Brain microvascular endothelial cell (primary cell): ENCODE results near the gene CHST12.

Source experiments
- DNase-seq: peaks from one replicate; pipeline ENCODE4 v3.0.0-alpha.2; 2020
- H3K27ac ChIP-seq: fragments of 250-450 bp; sonication (Bioruptor Pico); 2 replicates; pipeline ENCODE4 v1.5.1; 2020; ENCODE audit warnings: mild to moderate bottlenecking, moderate library complexity
- H3K27me3 ChIP-seq: fragments of 250-450 bp; sonication (Bioruptor Pico); replicated peaks from 2 replicates; pipeline ENCODE4 v1.5.1; 2020; ENCODE audit warnings: mild to moderate bottlenecking
- H3K36me3 ChIP-seq: fragments of 250-450 bp; sonication (Bioruptor Pico); replicated peaks from 2 replicates; pipeline ENCODE4 v1.5.1; 2020; ENCODE audit warnings: mild to moderate bottlenecking
- H3K4me3 ChIP-seq: 2 replicates; pipeline ENCODE4 v1.5.1; 2011; ENCODE audit warnings: low read depth, mild to moderate bottlenecking, control low read depth, low read length, moderate library complexity
- in situ Hi-C: cut with HindIII; loops from 2 replicates; pipeline ENCODE4 v1.10.0; 2017; ENCODE audit warnings: low sequenced_read_pairs, low pct_ligation_motif_present
- TF ChIP-seq, protein P1 (sequence below): IDR thresholded peaks from 2 replicates; pipeline ENCODE4 v1.5.1; 2011; ENCODE audit warnings: low read depth, mild to moderate bottlenecking, moderate library complexity, low read length, control low read depth, inconsistent platforms; ENCODE audit errors: missing control alignments

The CHST12 gene

DNA sequence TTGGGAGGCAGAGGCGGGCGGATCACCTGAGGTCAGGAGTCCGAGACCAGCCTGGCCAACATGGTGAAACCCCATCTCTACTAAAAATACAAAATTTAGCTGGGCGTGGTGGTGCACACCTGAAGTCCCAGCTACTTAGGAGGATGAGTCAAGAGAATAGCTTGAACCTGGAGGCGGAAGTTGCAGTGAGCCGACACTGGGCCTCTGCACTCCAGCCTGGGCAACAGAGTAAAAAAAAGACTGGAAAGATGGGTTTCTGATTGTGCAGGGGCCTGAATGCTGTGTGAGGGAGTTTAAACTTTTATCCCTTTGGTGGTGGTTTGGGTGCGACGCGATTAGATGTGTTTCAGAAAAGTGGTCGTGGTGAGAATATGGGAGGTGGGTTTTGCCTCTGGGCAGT lies 1.8 kb downstream of the CHST12 start:
- H3K36me3 ChIP-seq, result no peaks in the 10 kb centered on the region
- no peak for DNase-seq
- no peaks in the 10 kb centered on the region for H3K27me3 ChIP-seq
- in situ Hi-C loops, result no loop called here
- H3K4me3 ChIP-seq, result no peak overlapping the region
- no peak overlapping the region for H3K27ac ChIP-seq
- TF ChIP-seq, protein P1, sequence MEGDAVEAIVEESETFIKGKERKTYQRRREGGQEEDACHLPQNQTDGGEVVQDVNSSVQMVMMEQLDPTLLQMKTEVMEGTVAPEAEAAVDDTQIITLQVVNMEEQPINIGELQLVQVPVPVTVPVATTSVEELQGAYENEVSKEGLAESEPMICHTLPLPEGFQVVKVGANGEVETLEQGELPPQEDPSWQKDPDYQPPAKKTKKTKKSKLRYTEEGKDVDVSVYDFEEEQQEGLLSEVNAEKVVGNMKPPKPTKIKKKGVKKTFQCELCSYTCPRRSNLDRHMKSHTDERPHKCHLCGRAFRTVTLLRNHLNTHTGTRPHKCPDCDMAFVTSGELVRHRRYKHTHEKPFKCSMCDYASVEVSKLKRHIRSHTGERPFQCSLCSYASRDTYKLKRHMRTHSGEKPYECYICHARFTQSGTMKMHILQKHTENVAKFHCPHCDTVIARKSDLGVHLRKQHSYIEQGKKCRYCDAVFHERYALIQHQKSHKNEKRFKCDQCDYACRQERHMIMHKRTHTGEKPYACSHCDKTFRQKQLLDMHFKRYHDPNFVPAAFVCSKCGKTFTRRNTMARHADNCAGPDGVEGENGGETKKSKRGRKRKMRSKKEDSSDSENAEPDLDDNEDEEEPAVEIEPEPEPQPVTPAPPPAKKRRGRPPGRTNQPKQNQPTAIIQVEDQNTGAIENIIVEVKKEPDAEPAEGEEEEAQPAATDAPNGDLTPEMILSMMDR, result no peak

DNA sequence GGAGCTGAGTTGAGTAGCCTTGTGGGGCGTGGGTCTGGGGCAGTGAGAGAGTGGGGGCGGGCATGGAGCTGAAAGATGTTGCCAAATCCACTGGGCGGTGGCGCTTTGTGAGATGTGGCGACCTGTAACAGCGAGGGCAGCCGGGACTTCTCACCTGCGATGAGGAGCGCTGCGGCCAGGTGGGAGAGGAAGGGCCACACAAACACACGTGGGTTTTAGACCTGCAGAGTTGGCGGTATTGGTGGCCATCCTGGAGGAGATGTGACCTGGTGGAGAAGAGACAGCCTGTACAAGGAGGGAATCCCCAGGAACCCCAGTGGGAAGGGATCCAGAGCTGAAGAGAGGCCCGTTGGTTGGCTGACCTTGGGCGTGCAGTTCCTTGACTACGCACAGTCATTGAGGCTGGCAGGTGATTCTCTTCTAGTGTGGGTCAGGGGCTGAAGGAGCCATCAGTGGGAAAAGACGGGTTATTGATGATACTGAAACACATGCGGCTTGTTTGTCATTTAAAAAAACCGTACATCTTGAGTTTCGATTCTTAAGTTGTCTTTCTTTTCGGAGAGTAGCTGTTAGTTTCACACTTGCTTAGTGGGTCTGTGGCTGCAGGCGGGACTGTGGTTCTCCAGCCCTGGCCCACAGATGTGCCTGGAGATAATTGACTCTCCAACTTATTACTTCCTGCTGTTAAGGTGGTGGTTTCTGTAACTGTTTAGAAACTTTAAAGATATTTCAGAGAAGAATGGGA lies 2.4 kb downstream of the CHST12 start:
- in situ Hi-C loops, result no loop called here
- DNase-seq, result no peak
- Histone ChIP-seq H3K36me3 (no peaks in the 10 kb centered on the region), H3K27ac (no peak overlapping the region), H3K4me3 (no peak overlapping the region), H3K27me3 (no peaks in the 10 kb centered on the region)
- TF ChIP-seq, protein P1, result no peak

DNA sequence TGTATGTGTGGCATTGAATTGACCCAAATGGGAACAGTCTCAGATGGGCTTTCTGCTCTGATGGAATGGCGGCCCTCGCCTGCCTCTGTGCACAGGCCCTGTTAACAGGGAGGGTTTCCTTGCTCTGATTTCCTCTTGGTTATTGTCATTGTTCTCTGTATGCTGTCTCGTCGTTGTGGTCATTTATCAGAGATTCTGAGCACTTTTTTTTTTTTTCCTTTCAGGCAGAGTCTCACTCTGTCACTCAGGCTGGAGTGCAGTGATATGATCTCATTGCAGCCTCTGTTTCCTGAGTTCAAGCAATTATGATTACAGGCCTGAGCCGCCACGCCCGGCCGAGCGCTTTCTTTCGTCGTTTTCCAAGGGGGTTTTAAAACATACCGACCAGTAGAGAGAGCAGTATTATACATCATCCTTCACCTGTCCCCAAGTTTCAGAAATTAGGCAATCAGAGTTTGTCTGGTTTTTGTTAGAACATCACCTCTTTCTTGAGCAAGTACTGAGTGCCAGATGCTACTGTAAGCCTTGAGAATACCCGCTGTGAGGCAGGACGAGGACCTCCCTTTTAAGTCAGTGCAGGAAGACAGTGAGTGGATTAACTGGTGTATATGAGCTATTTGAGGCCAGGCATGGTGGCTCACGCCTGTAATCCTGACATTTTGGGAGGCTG lies 6.5 kb downstream of the CHST12 start:
- TF ChIP-seq, protein P1, result no peak
- Histone ChIP-seq H3K36me3 (no peaks in the 10 kb centered on the region), H3K4me3 (no peak overlapping the region), H3K27ac (no peak overlapping the region), H3K27me3 (no peaks in the 10 kb centered on the region)
- no peak for DNase-seq
- in situ Hi-C loops, result no loop called here

DNA sequence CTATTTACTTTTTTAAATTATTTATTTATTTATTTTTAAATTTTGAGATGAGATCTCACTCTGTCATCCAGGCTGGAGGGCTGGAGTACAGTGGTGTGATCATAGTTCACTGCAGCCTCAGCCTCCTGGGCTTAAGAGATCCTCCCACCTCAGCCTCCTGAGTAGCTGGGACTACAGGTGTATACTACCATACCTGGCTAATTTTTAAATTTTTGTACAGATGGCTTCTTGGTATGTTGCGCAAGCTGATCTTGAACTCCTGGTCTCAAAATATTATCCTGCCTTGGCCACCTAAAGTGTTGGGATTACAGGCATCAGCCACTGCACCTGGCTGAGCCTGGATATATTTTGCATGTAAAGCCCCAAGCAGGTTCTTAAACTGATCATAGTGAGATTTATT lies 7.6 kb downstream of the CHST12 start:
- in situ Hi-C loops, result no loop called here
- no peak for DNase-seq
- H3K27ac ChIP-seq, result no peak overlapping the region
- H3K27me3 ChIP-seq, result no peaks in the 10 kb centered on the region
- H3K36me3 ChIP-seq, result no peaks in the 10 kb centered on the region
- TF ChIP-seq, protein P1, result no peak
- H3K4me3 ChIP-seq, result no peak overlapping the region

DNA sequence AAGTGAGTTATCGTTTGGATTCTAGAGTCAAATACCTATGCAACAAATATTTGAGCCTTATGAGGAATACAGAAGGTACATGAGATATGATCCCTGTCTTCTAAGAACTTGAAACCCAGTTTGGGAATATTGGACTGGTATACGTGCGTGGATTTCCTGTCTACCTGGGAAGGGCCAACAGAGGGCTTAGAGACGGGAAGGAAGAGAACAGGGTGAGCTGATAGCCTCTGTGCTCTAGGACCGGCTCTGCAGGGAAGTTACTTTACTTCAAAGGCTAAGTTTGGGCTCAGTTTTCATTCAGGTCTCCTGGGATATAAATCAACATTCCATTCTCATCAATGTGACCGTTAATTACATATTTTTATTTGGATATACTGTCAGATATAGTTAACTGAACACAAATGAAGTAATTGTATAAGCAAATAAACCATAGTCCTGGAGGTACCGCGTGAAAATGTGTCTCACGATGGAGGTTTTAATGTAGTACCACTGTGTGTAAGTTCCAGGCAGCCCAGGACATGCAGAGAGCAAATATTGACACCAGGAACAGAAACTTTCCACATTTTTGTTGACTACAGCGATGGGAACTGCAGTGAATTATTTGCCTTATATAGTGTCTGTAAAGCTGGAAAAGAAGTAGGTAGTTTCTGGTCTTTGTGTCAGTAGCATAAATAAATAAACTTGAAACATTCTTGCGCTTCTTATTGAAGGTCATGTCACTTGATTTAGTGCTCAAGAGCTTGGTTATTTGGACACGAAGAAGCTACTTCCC lies 8.6 kb downstream of the CHST12 start:
- Histone ChIP-seq H3K27me3 (no peaks in the 10 kb centered on the region), H3K4me3 (no peak overlapping the region), H3K36me3 (no peaks in the 10 kb centered on the region), H3K27ac (peak overlapping the region; percentile 36)
- TF ChIP-seq, protein P1, result no peak
- peak; percentile 13 for DNase-seq
- in situ Hi-C loops, result no loop called here
